GM23248 (cell line): ENCODE data around the gene PPP2R2B. TPM values are rescaled to one million over a fixed set of nuclear protein-coding genes. Genes with fewer than 3 reads are reported as not detected.

Experiments used
- DNase-seq: peaks from one replicate; pipeline ENCODE4 v3.0.0-alpha.2; 2015
- H2AFZ ChIP-seq: fragments of 200-600 bp; sonication (generic); 2 replicates; pipeline ENCODE4 v1.6.1; 2016; ENCODE audit warnings: antibody characterized with exemption
- H3F3A ChIP-seq: fragments of 200-600 bp; sonication (generic); 2 replicates; pipeline ENCODE4 v1.6.1; 2016; ENCODE audit warnings: mild to moderate bottlenecking, antibody characterized with exemption, mixed run types; ENCODE audit not compliant: insufficient read depth
- H3K27ac ChIP-seq: fragments of 200-600 bp; sonication (generic); 2 replicates; pipeline ENCODE4 v1.5.1; 2016; ENCODE audit warnings: mild to moderate bottlenecking
- H3K27me3 ChIP-seq: fragments of 200-600 bp; sonication (generic); replicated peaks from 2 replicates; pipeline ENCODE4 v1.6.1; 2016; ENCODE audit warnings: mild to moderate bottlenecking; ENCODE audit not compliant: insufficient read depth
- H3K36me3 ChIP-seq: fragments of 200-600 bp; sonication (generic); 2 replicates; pipeline ENCODE4 v1.6.1; 2016; ENCODE audit warnings: low read depth, mild to moderate bottlenecking
- H3K4me1 ChIP-seq: fragments of 200-600 bp; sonication (generic); 2 replicates; pipeline ENCODE4 v1.6.1; 2016; ENCODE audit warnings: mild to moderate bottlenecking; ENCODE audit not compliant: insufficient read depth
- H3K4me2 ChIP-seq: fragments of 200-600 bp; sonication (generic); one replicate; pipeline ENCODE4 v1.6.1; 2016; ENCODE audit warnings: mild to moderate bottlenecking; ENCODE audit not compliant: unreplicated experiment
- H3K4me3 ChIP-seq: fragments of 200-600 bp; sonication (generic); 2 replicates; pipeline ENCODE4 v1.5.1; 2016; ENCODE audit warnings: mild to moderate bottlenecking
- H3K79me2 ChIP-seq: fragments of 200-600 bp; sonication (generic); 2 replicates; pipeline ENCODE4 v1.6.1; 2016; ENCODE audit warnings: mild to moderate bottlenecking; ENCODE audit not compliant: insufficient read depth
- H3K9ac ChIP-seq: fragments of 200-600 bp; sonication (generic); 2 replicates; pipeline ENCODE4 v1.6.1; 2016; ENCODE audit warnings: mild to moderate bottlenecking
- H3K9me2 ChIP-seq: fragments of 200-600 bp; sonication (generic); 2 replicates; pipeline ENCODE4 v1.6.1; 2016; ENCODE audit warnings: mixed run types, mild to moderate bottlenecking, moderate library complexity; ENCODE audit not compliant: insufficient read depth
- H3K9me3 ChIP-seq: fragments of 200-600 bp; sonication (generic); one replicate; pipeline ENCODE4 v1.6.1; 2017; ENCODE audit warnings: low read depth
- H4K20me1 ChIP-seq: fragments of 200-600 bp; sonication (generic); 2 replicates; pipeline ENCODE4 v1.6.0; 2016; ENCODE audit not compliant: insufficient read depth
- EZH2 ChIP-seq: fragments of 200-600 bp; sonication (generic); IDR thresholded peaks from 2 replicates; pipeline ENCODE4 v1.6.1; 2018; ENCODE audit warnings: antibody characterized with exemption, mild to moderate bottlenecking; ENCODE audit not compliant: insufficient read depth, poor library complexity, severe bottlenecking
- EZH2phosphoT487 ChIP-seq: fragments of 200-600 bp; sonication (generic); IDR thresholded peaks from 2 replicates; pipeline ENCODE4 v1.6.1; 2018; ENCODE audit warnings: antibody characterized with exemption, moderate library complexity, mild to moderate bottlenecking, low read depth; ENCODE audit not compliant: insufficient read depth
- WGBS, 2 experiments: methylation state at CpG; one replicate each; pipeline ENCODE4 v1.1.6; 2015 to 2017; ENCODE audit warnings: low lambda C conversion rate in 2 of 2, low coverage in 1 of 2; ENCODE audit errors: missing lambda C conversion rate in 2 of 2; 5-methylcytosine and 5-hydroxymethylcytosine counted together
- in situ Hi-C: fragments of 300-500 bp; cut with MboI; formaldehyde crosslinking; loops from 2 replicates; pipeline ENCODE4 v1.15.0; 2020
- polyA plus RNA-seq: library from polyadenylated mRNA; unstranded; fragments of >200 nt; fragmentation: Nextera tagmentation; extraction: Ambion mirVana; gene quantifications from 2 replicates; pipeline ENCODE4 v1.2.1, GENCODE V29; 2016
- total RNA-seq: library from RNA; depleted of rRNA; stranded (reverse); fragments of >200 nt; shearing (Covaris generic); gene quantifications from 2 replicates; pipeline ENCODE4 v1.2.3, GENCODE V29; 2014

PPP2R2B gene
- total and polyA plus RNA-seq, 2 experiments from 2014 or later = 0.11 to 0.28 TPM

DNA sequence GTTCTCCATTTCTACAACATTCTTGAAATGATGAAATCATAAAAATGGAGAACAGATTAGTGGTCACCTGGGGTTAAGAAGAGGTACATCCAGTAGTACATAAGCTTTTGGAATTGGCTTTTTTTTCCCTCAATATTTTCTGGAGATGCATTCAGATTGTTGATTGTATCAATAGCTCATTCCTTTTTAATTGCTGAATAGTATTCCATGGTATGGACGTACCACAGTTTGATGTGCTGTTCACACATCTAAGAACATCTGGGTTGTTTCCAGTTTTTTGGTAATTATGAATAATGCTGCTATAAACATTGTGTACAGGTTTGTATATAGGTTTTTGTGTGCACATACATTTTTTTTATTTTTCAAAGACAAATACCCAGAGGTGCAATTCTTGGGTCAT, 130.0 kb downstream of the PPP2R2B start:
- Histone ChIP-seq H3K4me3 (no peak overlapping the region), H4K20me1 (no peaks in the 10 kb centered on the region), H3K4me2 (no peak overlapping the region), H3K9me2 (no peaks in the 10 kb centered on the region), H3K9ac (no peak overlapping the region), H3K4me1 (peaks cover 14% of the 10 kb centered on the region), H3K36me3 (no peaks in the 10 kb centered on the region), H3F3A (peaks cover 12% of the 10 kb centered on the region), H3K27ac (no peak overlapping the region), H3K27me3 (no peaks in the 10 kb centered on the region), H2AFZ (no peak overlapping the region), H3K79me2 (no peaks in the 10 kb centered on the region), H3K9me3 (no peaks in the 10 kb centered on the region)
- 56 to 68% methylated on average over 1 of the region's 1 CpG for WGBS, 2 experiments
- in situ Hi-C loops = no loop called here
- DNase-seq = no peak
- no peak for TF ChIP-seq EZH2phosphoT487

DNA sequence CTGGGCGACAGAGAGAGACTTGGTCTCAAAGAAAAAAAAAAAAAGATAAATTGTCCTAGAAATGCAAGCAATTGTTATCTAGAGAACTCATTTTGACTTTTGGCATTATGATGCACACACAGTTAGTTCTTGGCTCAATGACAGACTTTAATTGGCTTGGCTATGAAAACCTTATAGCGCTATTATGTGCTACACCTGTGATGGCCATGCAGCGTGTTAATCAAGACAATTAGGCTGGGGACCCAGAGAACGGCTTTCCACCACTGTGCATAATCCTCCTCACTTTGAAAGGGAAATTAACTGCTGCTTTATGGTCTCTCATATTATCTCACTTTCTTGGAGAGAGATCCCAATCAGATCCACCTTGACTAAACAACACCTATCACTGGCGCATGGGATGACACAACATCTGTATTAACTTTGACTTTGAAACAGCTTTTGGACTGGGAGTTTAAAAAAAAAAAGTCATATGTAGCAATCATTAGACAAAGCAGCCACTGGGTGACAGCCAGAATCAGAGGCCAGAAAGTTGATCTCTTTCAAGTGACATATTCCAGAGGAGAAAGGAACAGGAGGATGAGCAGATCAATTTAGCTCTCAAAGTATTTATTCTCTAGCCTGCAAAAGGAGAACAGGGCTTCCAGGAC, 132.5 kb downstream of the PPP2R2B start:
- H3K36me3 ChIP-seq = no peaks in the 10 kb centered on the region
- no peaks in the 10 kb centered on the region for H3K9me3 ChIP-seq
- 48 to 59% methylated on average over 5 of the region's 5 CpGs for WGBS, 2 experiments
- no peak overlapping the region for H3K4me3 ChIP-seq
- H3K27me3 ChIP-seq = no peaks in the 10 kb centered on the region
- no peak for TF ChIP-seq EZH2
- no peak for TF ChIP-seq EZH2phosphoT487
- H3K79me2 ChIP-seq = no peaks in the 10 kb centered on the region
- no peaks in the 10 kb centered on the region for H3K9me2 ChIP-seq
- H4K20me1 ChIP-seq = no peaks in the 10 kb centered on the region
- no peak overlapping the region for H3K27ac ChIP-seq
- no peak overlapping the region for H3K9ac ChIP-seq
- peaks cover 19% of the 10 kb centered on the region for H3F3A ChIP-seq
- in situ Hi-C loops = no loop called here
- no peak overlapping the region for H3K4me2 ChIP-seq
- H2AFZ ChIP-seq = no peak overlapping the region
- DNase-seq = no peak
- H3K4me1 ChIP-seq = peaks cover 14% of the 10 kb centered on the region

DNA sequence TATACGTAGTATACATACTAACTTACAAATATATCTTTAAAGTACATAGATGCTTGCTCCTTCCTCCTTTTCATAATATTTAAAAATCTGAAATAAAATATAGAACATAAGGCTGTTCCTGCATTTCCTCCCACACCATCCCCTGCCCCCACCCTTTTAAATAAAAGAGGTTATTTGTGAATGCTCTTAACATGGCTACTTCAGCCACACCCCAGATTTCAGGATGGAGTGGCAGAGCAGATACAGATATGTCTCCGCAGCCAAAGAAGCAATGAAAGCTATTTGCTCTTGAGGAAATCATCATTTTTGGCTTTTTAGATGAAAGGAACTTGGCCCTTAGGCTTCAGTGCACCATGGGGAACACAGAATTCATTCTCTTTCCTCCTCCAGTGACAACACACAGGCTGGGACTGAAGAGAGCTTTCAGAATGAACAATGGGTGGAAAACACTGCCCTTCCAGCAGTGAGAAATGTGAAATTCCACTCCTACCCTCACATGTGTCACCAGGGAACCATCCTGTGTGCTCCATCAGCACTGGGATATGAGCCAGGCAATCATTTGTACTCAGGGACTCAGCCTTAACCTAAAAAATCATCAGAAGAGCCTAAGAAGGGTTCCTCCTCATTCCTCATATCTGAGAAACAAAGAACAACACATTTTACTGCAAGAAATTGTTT, 134.3 kb downstream of the PPP2R2B start:
- H3K4me3 ChIP-seq = peak overlapping the region; percentile 35; the same call in 1 of the 2 replicates
- no peak overlapping the region for H3K9ac ChIP-seq
- H2AFZ ChIP-seq = peak overlapping the region; percentile 67
- H3K4me1 ChIP-seq = peaks cover 14% of the 10 kb centered on the region
- peak; percentile 78 for DNase-seq
- H3K9me2 ChIP-seq = no peaks in the 10 kb centered on the region
- no peaks in the 10 kb centered on the region for H3K27me3 ChIP-seq
- peak overlapping the region; percentile 42 for H3K27ac ChIP-seq
- no peaks in the 10 kb centered on the region for H3K79me2 ChIP-seq
- peak overlapping the region; percentile 47 for H3K4me2 ChIP-seq
- H3K9me3 ChIP-seq = no peaks in the 10 kb centered on the region
- H3F3A ChIP-seq = peaks cover 19% of the 10 kb centered on the region
- no peaks in the 10 kb centered on the region for H4K20me1 ChIP-seq
- TF ChIP-seq EZH2phosphoT487 (no peak), EZH2 (no peak)
- H3K36me3 ChIP-seq = no peaks in the 10 kb centered on the region
- in situ Hi-C loops = no loop called here
- WGBS, 2 experiments = 47 to 51% methylated on average over 2 of the region's 2 CpGs

GRCh38 chr5:146734936-146735577, 143.5 kb downstream of the PPP2R2B start:
- no peaks in the 10 kb centered on the region for H4K20me1 ChIP-seq
- H3K27me3 ChIP-seq = no peaks in the 10 kb centered on the region
- H3F3A ChIP-seq = peaks cover 23% of the 10 kb centered on the region
- H3K36me3 ChIP-seq = no peaks in the 10 kb centered on the region
- H3K27ac ChIP-seq = no peak overlapping the region
- no peak overlapping the region for H3K9ac ChIP-seq
- peaks cover 25% of the 10 kb centered on the region for H3K4me1 ChIP-seq
- H3K4me3 ChIP-seq = no peak overlapping the region
- no peaks in the 10 kb centered on the region for H3K79me2 ChIP-seq
- H3K9me3 ChIP-seq = no peaks in the 10 kb centered on the region
- H3K9me2 ChIP-seq = no peaks in the 10 kb centered on the region
- DNase-seq = no peak
- in situ Hi-C loops = no loop called here
- 65 to 73% methylated on average over 5 of the region's 5 CpGs for WGBS, 2 experiments
- TF ChIP-seq EZH2 = no peak
- TF ChIP-seq EZH2phosphoT487 = no peak
- H3K4me2 ChIP-seq = no peak overlapping the region
- H2AFZ ChIP-seq = no peak overlapping the region
